ENCODE data around the gene ZNF549. TPM values are rescaled to one million over a fixed set of nuclear protein-coding genes. Genes with fewer than 3 reads are reported as not detected.
"Not testable (repeated sequence)": the region's sequence is repeated elsewhere in the genome, so short reads cannot be mapped to it uniquely, and the experiment has no call there.

Gene ZNF549
- total RNA-seq, 1 experiment from 2014 or later = not detected

DNA sequence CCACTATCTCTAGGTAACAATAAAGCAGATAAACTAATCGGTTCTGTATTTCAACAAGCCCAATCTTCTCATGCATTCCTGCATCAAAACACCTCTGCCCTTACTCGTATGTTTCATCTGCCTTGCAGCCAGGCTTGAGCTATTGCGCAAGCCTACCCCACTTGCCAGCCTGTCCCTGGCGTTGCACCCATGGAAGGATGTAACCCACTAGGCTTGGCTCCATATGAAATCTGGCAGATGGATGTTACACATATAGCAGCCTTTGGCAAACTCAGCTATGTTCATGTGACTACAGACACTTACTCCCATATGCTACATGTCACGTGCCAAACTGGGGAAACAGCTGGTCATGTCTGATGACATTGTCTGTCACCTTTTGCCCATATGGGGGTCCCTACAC is 11.9 kb upstream of the ZNF549 start (continued):
- TF ChIP-seq ATF3 (IDR thresholded peaks at IDR 0.05) = no peak
- no peak for TF ChIP-seq ZNF274 (IDR thresholded peaks at IDR 0.05; ENCODE audit: low read depth, low read length)
- TF ChIP-seq JUND (IDR thresholded peaks at IDR 0.05) = no peak
- no peak for TF ChIP-seq EZH2 (IDR thresholded peaks at IDR 0.05)
- TF ChIP-seq ELF1 (IDR thresholded peaks at IDR 0.05; ENCODE audit: borderline replicate concordance, low read depth) = no peak
- no peak for TF ChIP-seq ZBTB33 (IDR thresholded peaks at IDR 0.05; ENCODE audit: extremely low read depth, insufficient replicate concordance, low read length)
- no peak for TF ChIP-seq POLR2A (IDR thresholded peaks at IDR 0.05; ENCODE audit: borderline replicate concordance, extremely low read depth, insufficient read depth, insufficient read length)
- TF ChIP-seq EGR1 (IDR thresholded peaks at IDR 0.05; ENCODE audit: low read depth) = no peak
- TF ChIP-seq CTCF (IDR thresholded peaks at IDR 0.05 in 2 of 3, conservative IDR thresholded peaks at IDR 0.05 in 1 of 3; ENCODE audit: borderline replicate concordance in 1 of 3, insufficient read depth in 1 of 3, low read depth in 2 of 3, low read length in 2 of 3) = no peak
- no peak for TF ChIP-seq YY1 (IDR thresholded peaks at IDR 0.05; ENCODE audit: extremely low read depth, insufficient replicate concordance, low read depth, low read length)

DNA sequence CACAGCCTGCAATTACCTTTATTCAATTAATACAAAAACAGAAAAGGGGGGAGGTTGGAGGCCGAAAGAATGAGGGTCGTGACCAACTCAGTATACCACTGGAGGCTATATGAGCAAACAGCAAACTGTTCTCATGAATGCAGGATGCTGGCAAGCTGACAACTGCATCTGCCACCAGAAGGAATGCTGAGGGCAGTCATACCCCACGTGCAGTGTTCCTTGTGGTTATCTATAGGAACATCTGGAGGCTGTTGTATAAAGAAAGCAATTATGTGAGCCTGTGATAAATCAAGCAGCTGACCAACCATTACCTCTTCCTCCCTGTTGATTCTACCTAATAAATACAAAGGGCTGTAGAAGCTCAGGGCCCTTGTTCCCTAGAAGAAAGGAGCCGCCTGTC is 9.1 kb upstream of the ZNF549 start:
- RAD21 ChIA-PET (ENCODE audit: low non-redundant PET in 1 of 2, low total read pairs in 2 of 2, uncharacterized antibody in 2 of 2, unreplicated experiment in 2 of 2); H3K79me2 ChIP-seq (ENCODE audit: insufficient read depth, low read length); BruUV-seq (replicated peaks); H2AFZ ChIP-seq (ENCODE audit: low read depth, low read length, poor library complexity, severe bottlenecking); H3K36me3 ChIP-seq (ENCODE audit: control insufficient read depth in 1 of 2, insufficient read depth in 2 of 2, low read length in 2 of 2); H3K27me3 ChIP-seq (ENCODE audit: insufficient read depth, low read length); intact Hi-C loops (cut with micrococcal nuclease); H3K4me2 ChIP-seq (ENCODE audit: low read length); CTCF ChIA-PET; H3K9ac ChIP-seq (ENCODE audit: low read length); ATAC-seq; H3K4me3 ChIP-seq (replicated peaks in 1 of 2; ENCODE audit: low read depth in 1 of 2, low read length in 2 of 2); H4K20me1 ChIP-seq (ENCODE audit: insufficient read depth); H3K9me2 ChIP-seq (ENCODE audit: insufficient read depth); H3K27ac ChIP-seq (ENCODE audit: low read depth, low read length); POLR2A ChIA-PET; DNase-seq (ENCODE audit: low read depth, low spot score); H3K4me1 ChIP-seq (ENCODE audit: control insufficient read depth in 1 of 2, insufficient read depth in 2 of 2, low read length in 2 of 2): not testable (repeated sequence)
- peaks cover 5 to 11% of the 10 kb centered on the region in 2 experiments; a peak in 2 of 4 replicates for H3K9me3 ChIP-seq (ENCODE audit: control insufficient read depth in 1 of 2, insufficient read depth in 1 of 2, low read depth in 1 of 2, low read length in 2 of 2)
